Body of pancreas (tissue), 4 donors: Measurements from ENCODE around the gene TBC1D24. TPM values are rescaled to one million over a fixed set of nuclear protein-coding genes. Genes with fewer than 3 reads are reported as not detected.

Experiments used
- ATAC-seq: fragments of 150-250 bp; one replicate; pipeline ENCODE4 v1.9.1; 2016
- DNase-seq, 4 donors: peaks; one replicate each; pipeline ENCODE4 v3.0.0-alpha.2; 2019
- H3K27ac ChIP-seq, 4 donors: fragments of 200-600 bp; sonication (generic); 1 replicate in 3 of 4; 2 replicates in 1 of 4; pipeline versions ENCODE4 v1.5.1 to v1.6.1; 2016 to 2019; ENCODE audit warnings: mild to moderate bottlenecking in 1 of 4, mixed read lengths in 1 of 4, moderate library complexity in 1 of 4
- H3K27me3 ChIP-seq, 2 donors: fragments of 200-600 bp; sonication (generic); one replicate each; pipeline ENCODE4 v1.6.0; 2016; ENCODE audit warnings: mild to moderate bottlenecking in 1 of 2
- H3K36me3 ChIP-seq, 2 donors: fragments of 200-600 bp; sonication (generic); replicated peaks in 1 of 2; 2 replicates each; pipeline ENCODE4 v1.5.1; 2016; ENCODE audit warnings: low read depth in 2 of 2; ENCODE audit not compliant: insufficient read depth in 1 of 2
- H3K4me1 ChIP-seq: fragments of 200-600 bp; sonication (generic); one replicate; pipeline ENCODE4 v1.6.0; 2016
- H3K4me3 ChIP-seq, 2 donors: fragments of 200-600 bp; sonication (generic); 1 replicate in 1 of 2; 2 replicates in 1 of 2; pipeline ENCODE4 v1.5.1; 2016 to 2019
- H3K9me3 ChIP-seq, 3 donors: fragments of 200-600 bp; sonication (generic); 1 replicate in 2 of 3; 2 replicates in 1 of 3; pipeline ENCODE4 v1.5.1; 2016
- POLR2A ChIP-seq, 3 donors: fragments of 450-650 bp; IDR thresholded peaks; one replicate each; pipeline ENCODE4 v1.6.1; 2016; ENCODE audit warnings: antibody characterized with exemption in 3 of 3, mild to moderate bottlenecking in 2 of 3
- WGBS, 2 donors: methylation state at CpG; one replicate each; pipeline ENCODE4 v1.1.5; 2017; 5-methylcytosine and 5-hydroxymethylcytosine counted together
- intact Hi-C: fragments of 100-400 bp; cut with DNase I; formaldehyde crosslinking; loops from one replicate; pipeline ENCODE4 v1.15.1; 2023
- total RNA-seq, 2 donors: library from RNA; depleted of rRNA; stranded (reverse); fragments of >200 nt; gene quantifications; one replicate each; pipeline ENCODE4 v1.1.0, GENCODE V29; 2016
- TF ChIP-seq, protein P1 (sequence below), 7 experiments: fragments of 450-650 bp in 4 of 7; fragments of 200-600 bp in 3 of 7; sonication (generic) in 3 of 7; IDR thresholded peaks; one replicate each; pipeline ENCODE4 v1.5.1; 2016 to 2019; ENCODE audit warnings: antibody characterized with exemption in 7 of 7

The TBC1D24 gene
- total RNA-seq, 2 donors from 2014 or later: 18.7 to 30.0 TPM

- 80 to 85% methylated on average over 6 to 11 of the region's 11 CpGs for WGBS, 2 donors
- peak overlapping the region in 1 of 4 donors; percentile 60 for H3K27ac ChIP-seq
- TF ChIP-seq, protein P1, sequence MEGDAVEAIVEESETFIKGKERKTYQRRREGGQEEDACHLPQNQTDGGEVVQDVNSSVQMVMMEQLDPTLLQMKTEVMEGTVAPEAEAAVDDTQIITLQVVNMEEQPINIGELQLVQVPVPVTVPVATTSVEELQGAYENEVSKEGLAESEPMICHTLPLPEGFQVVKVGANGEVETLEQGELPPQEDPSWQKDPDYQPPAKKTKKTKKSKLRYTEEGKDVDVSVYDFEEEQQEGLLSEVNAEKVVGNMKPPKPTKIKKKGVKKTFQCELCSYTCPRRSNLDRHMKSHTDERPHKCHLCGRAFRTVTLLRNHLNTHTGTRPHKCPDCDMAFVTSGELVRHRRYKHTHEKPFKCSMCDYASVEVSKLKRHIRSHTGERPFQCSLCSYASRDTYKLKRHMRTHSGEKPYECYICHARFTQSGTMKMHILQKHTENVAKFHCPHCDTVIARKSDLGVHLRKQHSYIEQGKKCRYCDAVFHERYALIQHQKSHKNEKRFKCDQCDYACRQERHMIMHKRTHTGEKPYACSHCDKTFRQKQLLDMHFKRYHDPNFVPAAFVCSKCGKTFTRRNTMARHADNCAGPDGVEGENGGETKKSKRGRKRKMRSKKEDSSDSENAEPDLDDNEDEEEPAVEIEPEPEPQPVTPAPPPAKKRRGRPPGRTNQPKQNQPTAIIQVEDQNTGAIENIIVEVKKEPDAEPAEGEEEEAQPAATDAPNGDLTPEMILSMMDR (IDR thresholded peaks at IDR 0.05): no peak
- TF ChIP-seq POLR2A (IDR thresholded peaks at IDR 0.05): no peak
- DNase-seq (peak in 2 of 4 donors; percentile 13 to 69), ATAC-seq (no peak)
- intact Hi-C loops: no loop called here
- no peaks in the 10 kb centered on the region for H3K9me3 ChIP-seq
- no peaks in the 10 kb centered on the region for H3K27me3 ChIP-seq
- no peak overlapping the region for H3K4me3 ChIP-seq
- H3K4me1 ChIP-seq: peaks cover 12% of the 10 kb centered on the region
- no peaks in the 10 kb centered on the region for H3K36me3 ChIP-seq
These were observed 32.7 kb downstream of the TBC1D24 start for GRCh38 chr16:2507665-2508064.

DNA sequence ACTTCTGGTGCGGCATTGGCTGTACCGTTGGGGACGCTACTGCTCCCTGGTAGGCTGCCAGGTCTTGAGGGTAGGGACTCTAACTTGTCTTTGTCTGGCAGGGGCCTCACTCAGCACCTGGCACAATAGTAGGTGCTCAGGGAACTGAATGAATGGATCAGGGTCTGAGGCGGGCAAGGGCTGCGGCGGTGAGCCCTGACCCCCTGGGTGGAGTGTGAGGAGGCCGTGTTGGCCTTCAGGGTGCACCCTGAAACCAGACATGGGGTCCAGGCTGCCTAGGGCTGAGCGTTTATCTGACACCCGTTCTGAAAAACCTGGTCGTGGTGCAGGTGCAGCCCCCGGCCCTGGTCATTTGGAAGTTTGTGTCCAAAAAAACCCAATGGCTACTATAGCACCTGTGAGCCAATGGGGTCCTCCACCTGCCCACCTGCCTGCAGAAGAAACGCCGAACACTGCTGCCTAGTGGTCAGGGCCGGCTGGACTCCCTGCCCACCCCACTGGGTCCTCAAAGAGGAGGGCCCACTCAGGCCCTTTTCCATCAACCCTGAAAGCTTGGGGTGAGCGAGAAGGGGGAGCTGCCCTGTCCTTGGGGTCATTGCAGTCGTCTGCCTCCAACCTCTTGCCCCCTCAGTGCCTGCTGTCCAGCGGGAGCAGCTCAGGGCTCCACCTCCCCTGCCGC lies 33.9 kb downstream of the TBC1D24 start:
- DNase-seq: peak in 1 of 4 donors; percentile 14
- Histone ChIP-seq H3K4me3 (no peak overlapping the region), H3K36me3 (no peaks in the 10 kb centered on the region), H3K4me1 (peaks cover 16% of the 10 kb centered on the region), H3K27me3 (no peaks in the 10 kb centered on the region), H3K27ac (no peak overlapping the region), H3K9me3 (no peaks in the 10 kb centered on the region)
- no peak for TF ChIP-seq POLR2A (IDR thresholded peaks at IDR 0.05)
- TF ChIP-seq, protein P1 (IDR thresholded peaks at IDR 0.05): no peak
- ATAC-seq: no peak
- 84 to 86% methylated on average over 14 to 15 of the region's 18 CpGs for WGBS, 2 donors
- intact Hi-C loops: no loop called here

DNA sequence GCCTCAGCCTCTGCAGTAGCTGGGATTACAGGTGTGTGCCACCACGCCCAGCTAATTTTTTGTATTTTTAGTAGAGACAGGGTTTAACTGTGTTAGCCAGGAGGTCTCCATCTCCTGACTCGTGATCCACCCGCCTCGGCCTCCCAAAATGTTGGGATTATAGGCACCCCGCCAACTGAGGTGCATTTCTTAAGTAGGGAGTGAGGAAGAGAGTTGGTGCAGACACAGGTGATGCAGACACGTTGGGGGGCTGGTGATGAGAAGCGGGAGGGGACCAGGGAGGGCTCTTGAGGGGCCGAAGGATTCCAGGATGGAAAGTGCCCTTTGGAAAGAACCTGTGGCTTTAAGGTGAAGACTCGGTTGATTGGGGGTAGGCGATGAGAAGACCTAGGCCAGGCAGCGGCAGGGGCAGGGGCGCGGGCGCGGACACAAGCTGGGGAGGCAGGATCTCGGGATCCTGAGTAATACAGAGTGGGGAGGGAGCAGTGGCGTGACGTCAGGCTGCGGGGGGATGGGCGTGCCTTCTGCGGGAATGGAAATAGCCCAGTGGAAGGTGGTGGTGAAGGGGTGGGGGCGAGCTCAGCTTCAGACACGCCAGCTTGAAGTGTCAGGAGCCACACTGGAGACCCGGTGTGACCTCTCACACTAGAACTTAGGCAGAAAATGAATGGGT lies 36.3 kb downstream of the TBC1D24 start:
- ATAC-seq (no peak), DNase-seq (peak in 2 of 4 donors; percentile 41 to 51)
- Histone ChIP-seq H3K36me3 (no peaks in the 10 kb centered on the region), H3K4me3 (no peak overlapping the region), H3K4me1 (peaks cover 30% of the 10 kb centered on the region), H3K27ac (no peak overlapping the region), H3K9me3 (no peaks in the 10 kb centered on the region), H3K27me3 (no peaks in the 10 kb centered on the region)
- intact Hi-C loops: no loop called here
- 68 to 71% methylated on average over 24 of the region's 24 CpGs for WGBS, 2 donors
- TF ChIP-seq, protein P1 (IDR thresholded peaks at IDR 0.05): no peak
- TF ChIP-seq POLR2A (IDR thresholded peaks at IDR 0.05): no peak

- H3K4me3 ChIP-seq: no peak overlapping the region
- H3K4me1 ChIP-seq: peaks cover 39% of the 10 kb centered on the region
- intact Hi-C loops: no loop called here
- 79 to 87% methylated on average over 17 of the region's 17 CpGs for whole genome bisulfite sequencing, 2 donors
- DNase-seq (peak in 2 of 4 donors; percentile 12 to 16), ATAC-seq (no peak)
- no peak for TF ChIP-seq POLR2A (IDR thresholded peaks at IDR 0.05)
- TF ChIP-seq, protein P1 (IDR thresholded peaks at IDR 0.05): no peak
- no peaks in the 10 kb centered on the region for H3K27me3 ChIP-seq
- H3K9me3 ChIP-seq: no peaks in the 10 kb centered on the region
- H3K27ac ChIP-seq: peak overlapping the region; percentile 96 to 99 (median 98)
- H3K36me3 ChIP-seq: no peaks in the 10 kb centered on the region
These were observed 37.2 kb downstream of the TBC1D24 start for GRCh38 chr16:2511996-2512734.
